Smooth muscle cell (in vitro differentiated cells): Measurements from ENCODE around the gene TMEM80. TPM values are rescaled to one million over a fixed set of nuclear protein-coding genes. Genes with fewer than 3 reads are reported as not detected.

Experiments
- DNase-seq: peaks from one replicate; lab custom pipeline; 2025; ENCODE audit not compliant: unreplicated experiment; lab: John Stamatoyannopoulos, UW
- H2AFZ ChIP-seq: fragments of 200-600 bp; sonication (generic); 2 replicates; pipeline ENCODE4 v1.6.0; 2016; ENCODE audit warnings: antibody characterized with exemption, low read depth, mild to moderate bottlenecking
- H3F3A ChIP-seq: fragments of 200-600 bp; sonication (generic); 2 replicates; pipeline ENCODE4 v1.6.0; 2017; ENCODE audit warnings: antibody characterized with exemption, low read depth
- H3K27ac ChIP-seq: fragments of 200-600 bp; sonication (generic); 2 replicates; pipeline ENCODE4 v1.5.1; 2016; ENCODE audit warnings: low read depth, mild to moderate bottlenecking
- H3K27me3 ChIP-seq: fragments of 200-600 bp; sonication (generic); 2 replicates; pipeline ENCODE4 v1.6.1; 2016; ENCODE audit warnings: low read depth, mild to moderate bottlenecking
- H3K36me3 ChIP-seq: fragments of 200-600 bp; sonication (generic); 2 replicates; pipeline ENCODE4 v1.5.1; 2016; ENCODE audit warnings: low read depth
- H3K4me1 ChIP-seq: fragments of 200-600 bp; sonication (generic); 2 replicates; pipeline ENCODE4 v1.5.1; 2016; ENCODE audit warnings: low read depth
- H3K4me2 ChIP-seq: fragments of 200-600 bp; sonication (generic); 2 replicates; pipeline ENCODE4 v1.6.0; 2016; ENCODE audit warnings: mild to moderate bottlenecking
- H3K4me3 ChIP-seq: fragments of 200-600 bp; sonication (generic); 2 replicates; pipeline ENCODE4 v1.5.1; 2016; ENCODE audit warnings: mild to moderate bottlenecking
- H3K79me2 ChIP-seq: fragments of 200-600 bp; sonication (generic); 2 replicates; pipeline ENCODE4 v1.6.0; 2016; ENCODE audit warnings: low read depth, mild to moderate bottlenecking
- H3K9ac ChIP-seq: fragments of 200-600 bp; sonication (generic); 2 replicates; pipeline ENCODE4 v1.6.0; 2016; ENCODE audit warnings: low read depth
- H3K9me3 ChIP-seq: fragments of 200-600 bp; sonication (generic); replicated peaks from 2 replicates; pipeline ENCODE4 v1.5.1; 2016; ENCODE audit warnings: low read depth
- H4K20me1 ChIP-seq: fragments of 200-600 bp; sonication (generic); 2 replicates; pipeline ENCODE4 v1.6.0; 2016; ENCODE audit warnings: low read depth
- CTCF ChIP-seq: fragments of 200-600 bp; sonication (generic); IDR thresholded peaks from 2 replicates; pipeline ENCODE4 v1.5.1; 2017; ENCODE audit warnings: borderline replicate concordance, mild to moderate bottlenecking, antibody characterized with exemption; ENCODE audit not compliant: insufficient read depth, poor library complexity, severe bottlenecking
- WGBS: methylation state at CpG from one replicate; pipeline ENCODE4 v1.1.7; 2016; ENCODE audit warnings: low lambda C conversion rate; 5-methylcytosine and 5-hydroxymethylcytosine counted together
- polyA plus RNA-seq: library from polyadenylated mRNA; unstranded; fragments of >200 nt; fragmentation: Nextera tagmentation; extraction: Ambion mirVana; gene quantifications from 2 replicates; pipeline ENCODE4 v1.2.1, GENCODE V29; 2016
- total RNA-seq: library from RNA; depleted of rRNA; stranded (reverse); fragments of >200 nt; gene quantifications from 2 replicates; pipeline ENCODE4 v1.2.3, GENCODE V29; 2014

The TMEM80 gene
- total and polyA plus RNA-seq, 2 experiments from 2014 or later: 5.5 to 14.3 TPM

GRCh38 chr11:748007-748359 lies 52.4 kb downstream of the TMEM80 start:
- Histone ChIP-seq H4K20me1 (peaks cover 48% of the 10 kb centered on the region), H3K36me3 (no peaks in the 10 kb centered on the region), H3K4me1 (peaks cover 13% of the 10 kb centered on the region), H2AFZ (peak overlapping the region; percentile 86), H3F3A (peaks cover 3% of the 10 kb centered on the region), H3K27me3 (no peaks in the 10 kb centered on the region), H3K9ac (peak overlapping the region; percentile 89), H3K9me3 (no peaks in the 10 kb centered on the region), H3K79me2 (peaks cover 57% of the 10 kb centered on the region), H3K4me2 (peak overlapping the region; percentile 98), H3K4me3 (peak overlapping the region; percentile 95), H3K27ac (peak overlapping the region; percentile 22)
- WGBS: 7% methylated on average over 18 of the region's 18 CpGs
- TF ChIP-seq CTCF: no peak
- DNase-seq: no peak

- no peak for TF ChIP-seq CTCF
- H3F3A ChIP-seq: peaks cover 3% of the 10 kb centered on the region
- DNase-seq: no peak
- H2AFZ ChIP-seq: no peak overlapping the region
- H3K27me3 ChIP-seq: no peaks in the 10 kb centered on the region
- H3K4me3 ChIP-seq: no peak overlapping the region
- no peaks in the 10 kb centered on the region for H3K9me3 ChIP-seq
- H3K36me3 ChIP-seq: no peaks in the 10 kb centered on the region
- H3K27ac ChIP-seq: peak overlapping the region; percentile 22
- H4K20me1 ChIP-seq: peaks cover 66% of the 10 kb centered on the region
- peaks cover 13% of the 10 kb centered on the region for H3K4me1 ChIP-seq
- peak overlapping the region; percentile 98 for H3K4me2 ChIP-seq
- H3K79me2 ChIP-seq: peaks cover 73% of the 10 kb centered on the region
- no peak overlapping the region for H3K9ac ChIP-seq
- 98% methylated on average over 2 of the region's 2 CpGs for WGBS
These were observed 54.1 kb downstream of the TMEM80 start for GRCh38 chr11:749731-750130.

Other genes starting within 250 kb of the TMEM80 start
- 15.2 and 20.7 TPM in 2 replicates for gene PTDSS2, start 245.5 kb upstream of the TMEM80 start, total RNA-seq
- 25.2 and 33.5 TPM in 2 replicates for gene PTDSS2, start 245.5 kb upstream of the TMEM80 start, polyA plus RNA-seq
- gene RNH1, start 188.6 kb upstream of the TMEM80 start, total RNA-seq: 91.3 and 106 TPM in 2 replicates
- 242 and 243 TPM in 2 replicates for gene RNH1, start 188.6 kb upstream of the TMEM80 start, polyA plus RNA-seq
- gene HRAS, start 160.2 kb upstream of the TMEM80 start, total RNA-seq: 19.2 and 39.9 TPM in 2 replicates
- gene HRAS, start 160.2 kb upstream of the TMEM80 start, polyA plus RNA-seq: 59.1 and 82.5 TPM in 2 replicates
- gene LRRC56, start 158.3 kb upstream of the TMEM80 start, total RNA-seq: 0.31 and 1.5 TPM in 2 replicates
- 1.5 TPM in 2 replicates for gene LRRC56, start 158.3 kb upstream of the TMEM80 start, polyA plus RNA-seq
- gene LMNTD2, start 135.1 kb upstream of the TMEM80 start, total RNA-seq: 3.2 TPM in 1 of 2 replicates, not detected in the other
- gene LMNTD2, start 135.1 kb upstream of the TMEM80 start, polyA plus RNA-seq: 3.6 and 9.3 TPM in 2 replicates
- 18.6 and 21.7 TPM in 2 replicates for gene RASSF7, start 134.8 kb upstream of the TMEM80 start, total RNA-seq
- gene RASSF7, start 134.8 kb upstream of the TMEM80 start, polyA plus RNA-seq: 20.4 and 38.6 TPM in 2 replicates
- gene PHRF1, start 119.3 kb upstream of the TMEM80 start, total RNA-seq: 11.6 and 13.7 TPM in 2 replicates
- gene PHRF1, start 119.3 kb upstream of the TMEM80 start, polyA plus RNA-seq: 20.2 and 20.9 TPM in 2 replicates
- 7.1 and 11.1 TPM in 2 replicates for gene IRF7, start 79.9 kb upstream of the TMEM80 start, total RNA-seq
- 12.7 and 14.3 TPM in 2 replicates for gene IRF7, start 79.9 kb upstream of the TMEM80 start, polyA plus RNA-seq
- gene CDHR5, start 70.9 kb upstream of the TMEM80 start, total RNA-seq: not detected in 2 replicates
- 0.37 TPM in 1 of 2 replicates, not detected in the other for gene CDHR5, start 70.9 kb upstream of the TMEM80 start, polyA plus RNA-seq
- not detected in 2 replicates for gene SCT, start 68.6 kb upstream of the TMEM80 start, total RNA-seq
- 1.4 and 2.2 TPM in 2 replicates for gene SCT, start 68.6 kb upstream of the TMEM80 start, polyA plus RNA-seq
- not detected in 2 replicates for gene DRD4, start 58.5 kb upstream of the TMEM80 start, total RNA-seq
- 2.7 and 3.1 TPM in 2 replicates for gene DRD4, start 58.5 kb upstream of the TMEM80 start, polyA plus RNA-seq
- gene DEAF1, start 594 bp upstream of the TMEM80 start, total RNA-seq: 18.7 and 19.0 TPM in 2 replicates
- gene DEAF1, start 594 bp upstream of the TMEM80 start, polyA plus RNA-seq: 39.2 and 61.5 TPM in 2 replicates
- 47.9 and 74.9 TPM in 2 replicates for gene EPS8L2, start 10.4 kb downstream of the TMEM80 start, total RNA-seq
- 37.7 and 133 TPM in 2 replicates for gene EPS8L2, start 10.4 kb downstream of the TMEM80 start, polyA plus RNA-seq
- gene TALDO1, start 51.6 kb downstream of the TMEM80 start, total RNA-seq: 100 and 103 TPM in 2 replicates
- gene TALDO1, start 51.6 kb downstream of the TMEM80 start, polyA plus RNA-seq: 155 and 158 TPM in 2 replicates
- gene GATD1, start 81.7 kb downstream of the TMEM80 start, total RNA-seq: 12.9 and 18.5 TPM in 2 replicates
- 11.7 and 20.2 TPM in 2 replicates for gene GATD1, start 81.7 kb downstream of the TMEM80 start, polyA plus RNA-seq
- not detected in 2 replicates for gene CEND1, start 94.3 kb downstream of the TMEM80 start, total RNA-seq
- gene CEND1, start 94.3 kb downstream of the TMEM80 start, polyA plus RNA-seq: 0.13 and 0.38 TPM in 2 replicates
- gene SLC25A22, start 102.5 kb downstream of the TMEM80 start, total RNA-seq: 6.9 and 7.0 TPM in 2 replicates
- 19.5 and 25.2 TPM in 2 replicates for gene SLC25A22, start 102.5 kb downstream of the TMEM80 start, polyA plus RNA-seq
- 8.7 and 11.8 TPM in 2 replicates for gene PIDD1, start 109.4 kb downstream of the TMEM80 start, total RNA-seq
- gene PIDD1, start 109.4 kb downstream of the TMEM80 start, polyA plus RNA-seq: 22.3 and 44.9 TPM in 2 replicates
- gene RPLP2, start 114.2 kb downstream of the TMEM80 start, total RNA-seq: 472 and 511 TPM in 2 replicates
- 622 and 701 TPM in 2 replicates for gene RPLP2, start 114.2 kb downstream of the TMEM80 start, polyA plus RNA-seq
- gene PNPLA2, start 123.1 kb downstream of the TMEM80 start, total RNA-seq: 12.4 and 14.8 TPM in 2 replicates
- 26.4 and 33.8 TPM in 2 replicates for gene PNPLA2, start 123.1 kb downstream of the TMEM80 start, polyA plus RNA-seq
- gene CRACR2B, start 132.1 kb downstream of the TMEM80 start, total RNA-seq: 0.36 and 2.5 TPM in 2 replicates
- gene CRACR2B, start 132.1 kb downstream of the TMEM80 start, polyA plus RNA-seq: 0.10 and 10.5 TPM in 2 replicates
- gene CD151, start 137.1 kb downstream of the TMEM80 start, total RNA-seq: 214 and 256 TPM in 2 replicates
- 391 and 469 TPM in 2 replicates for gene CD151, start 137.1 kb downstream of the TMEM80 start, polyA plus RNA-seq
- 38.0 and 51.4 TPM in 2 replicates for gene POLR2L, start 146.7 kb downstream of the TMEM80 start, total RNA-seq
- gene POLR2L, start 146.7 kb downstream of the TMEM80 start, polyA plus RNA-seq: 380 and 446 TPM in 2 replicates
- 50.2 and 68.2 TPM in 2 replicates for gene TSPAN4, start 147.0 kb downstream of the TMEM80 start, total RNA-seq
- gene TSPAN4, start 147.0 kb downstream of the TMEM80 start, polyA plus RNA-seq: 153 and 179 TPM in 2 replicates
- 54.3 and 76.5 TPM in 2 replicates for gene CHID1, start 215.0 kb downstream of the TMEM80 start, total RNA-seq
- gene CHID1, start 215.0 kb downstream of the TMEM80 start, polyA plus RNA-seq: 171 and 181 TPM in 2 replicates
- gene AP2A2, start 230.1 kb downstream of the TMEM80 start, total RNA-seq: 32.2 and 35.8 TPM in 2 replicates
- 25.1 and 31.8 TPM in 2 replicates for gene AP2A2, start 230.1 kb downstream of the TMEM80 start, polyA plus RNA-seq